PC-9 (cell line): ENCODE results near the gene MAGI3. TPM values are rescaled to one million over a fixed set of nuclear protein-coding genes. Genes with fewer than 3 reads are reported as not detected.

Source experiments
- BruUV-seq: library from RNA; stranded (reverse); fragments of 400-500 nt; replicated peaks from 2 replicates; lab custom pipeline; 2021; lab: Mats Ljungman, UMichigan
- CTCF ChIA-PET: fragments of 300-600 bp; sonication (Branson Sonifier 250); formaldehyde crosslinking; loops from one replicate; lab custom pipeline; 2022; ENCODE audit warnings: antibody characterized with exemption; lab: Charles Lee
- POLR2A ChIA-PET: fragments of 300-600 bp; sonication (Branson Sonifier 250); formaldehyde crosslinking; loops from one replicate; lab custom pipeline; 2022; ENCODE audit warnings: antibody characterized with exemption; ENCODE audit not compliant: unreplicated experiment; lab: Charles Lee
- DNase-seq, 2 experiments: peaks; one replicate each; pipeline versions ENCODE4 v3.0.0 to v3.0.0-alpha.2; 2015 to 2022; ENCODE audit warnings: mixed read lengths in 1 of 2
- H2AFZ ChIP-seq: fragments of 200-600 bp; sonication (generic); 2 replicates; pipeline ENCODE4 v1.8.1; 2017; ENCODE audit warnings: antibody characterized with exemption
- H3F3A ChIP-seq: fragments of 200-600 bp; sonication (generic); 2 replicates; pipeline ENCODE4 v1.8.1; 2017; ENCODE audit warnings: antibody characterized with exemption, mild to moderate bottlenecking, low read depth; ENCODE audit not compliant: insufficient read depth
- H3K27ac ChIP-seq: fragments of 200-600 bp; sonication (generic); 2 replicates; pipeline ENCODE4 v1.6.1; 2016; ENCODE audit warnings: mixed run types
- H3K27me3 ChIP-seq: fragments of 200-600 bp; sonication (generic); 2 replicates; pipeline ENCODE4 v1.6.1; 2016; ENCODE audit warnings: low read depth, mixed run types; ENCODE audit not compliant: insufficient read depth
- H3K36me3 ChIP-seq: fragments of 200-600 bp; sonication (generic); 2 replicates; pipeline ENCODE4 v1.6.1; 2016; ENCODE audit warnings: low read depth, mixed run types
- H3K4me1 ChIP-seq: fragments of 200-600 bp; sonication (generic); replicated peaks from 2 replicates; pipeline ENCODE4 v1.6.1; 2016; ENCODE audit warnings: mixed run types; ENCODE audit not compliant: insufficient read depth
- H3K4me2 ChIP-seq: fragments of 200-600 bp; sonication (generic); 2 replicates; pipeline ENCODE4 v1.6.1; 2017; ENCODE audit warnings: mixed run types
- H3K4me3 ChIP-seq: fragments of 200-600 bp; sonication (generic); 2 replicates; pipeline ENCODE4 v1.6.1; 2016; ENCODE audit warnings: mixed run types
- H3K79me2 ChIP-seq: fragments of 200-600 bp; sonication (generic); 2 replicates; pipeline ENCODE4 v1.6.1; 2017; ENCODE audit warnings: low read depth, mixed run types
- H3K9me2 ChIP-seq: fragments of 200-600 bp; sonication (generic); 2 replicates; pipeline ENCODE4 v1.8.1; 2017; ENCODE audit warnings: mild to moderate bottlenecking; ENCODE audit not compliant: insufficient read depth
- H3K9me3 ChIP-seq: fragments of 200-600 bp; sonication (generic); 2 replicates; pipeline ENCODE4 v1.8.1; 2016; ENCODE audit warnings: low read depth; ENCODE audit not compliant: insufficient read depth
- H4K20me1 ChIP-seq: fragments of 200-600 bp; sonication (generic); 2 replicates; pipeline ENCODE4 v1.8.1; 2017; ENCODE audit not compliant: insufficient read depth
- CTCF ChIP-seq: fragments of 200-600 bp; sonication (generic); conservative IDR thresholded peaks from 2 replicates; pipeline ENCODE4 v1.6.1; 2017; ENCODE audit warnings: mixed run types, antibody characterized with exemption, mild to moderate bottlenecking, moderate library complexity
- EZH2 ChIP-seq: fragments of 200-600 bp; sonication (generic); IDR thresholded peaks from 2 replicates; pipeline ENCODE4 v1.8.0; 2017; ENCODE audit warnings: antibody characterized with exemption, low read depth
- intact Hi-C: fragments of 100-400 bp; cut with micrococcal nuclease; formaldehyde crosslinking; loops from one replicate; pipeline ENCODE4 v1.10.0; 2022; ENCODE audit not compliant: unreplicated experiment
- total RNA-seq: library from RNA; stranded (reverse); gene quantifications from 2 replicates; pipeline ENCODE4 v1.2.3, GENCODE V29; 2021

The MAGI3 gene
- total RNA-seq, 1 experiment from 2014 or later = 17.3 TPM

GRCh38 chr1:113531321-113531720, 141.0 kb downstream of the MAGI3 start:
- no peak for DNase-seq
- Histone ChIP-seq H3K36me3 (no peaks in the 10 kb centered on the region), H3K9me2 (no peaks in the 10 kb centered on the region), H3K27me3 (no peaks in the 10 kb centered on the region), H3K9me3 (peaks cover 10% of the 10 kb centered on the region; the same call in 1 of the 2 replicates), H3K4me2 (no peak overlapping the region), H3K27ac (no peak overlapping the region), H4K20me1 (no peaks in the 10 kb centered on the region), H3F3A (no peaks in the 10 kb centered on the region), H2AFZ (no peak overlapping the region), H3K79me2 (no peaks in the 10 kb centered on the region), H3K4me1 (no peaks in the 10 kb centered on the region), H3K4me3 (no peak overlapping the region)
- CTCF ChIA-PET = no interaction called here
- TF ChIP-seq EZH2 = no peak
- no peak for TF ChIP-seq CTCF
- POLR2A ChIA-PET = no interaction called here
- BruUV-seq = no TSS peak
- intact Hi-C loops = no loop called here

- BruUV-seq = no TSS peak
- no peak for DNase-seq
- H4K20me1 ChIP-seq = no peaks in the 10 kb centered on the region
- no peaks in the 10 kb centered on the region for H3F3A ChIP-seq
- H3K27me3 ChIP-seq = no peaks in the 10 kb centered on the region
- POLR2A ChIA-PET = no interaction called here
- H3K9me3 ChIP-seq = peaks cover 7% of the 10 kb centered on the region; the same call in 1 of the 2 replicates
- H3K36me3 ChIP-seq = 0 out of 2 replicates have a peak, but pooled peaks cover 3% of the 10 kb centered on the region
- H3K4me1 ChIP-seq = no peaks in the 10 kb centered on the region
- H3K27ac ChIP-seq = no peak overlapping the region
- no peak overlapping the region for H3K4me3 ChIP-seq
- H3K79me2 ChIP-seq = no peaks in the 10 kb centered on the region
- H3K9me2 ChIP-seq = no peaks in the 10 kb centered on the region
- CTCF ChIA-PET = no interaction called here
- intact Hi-C loops = no loop called here
- no peak overlapping the region for H3K4me2 ChIP-seq
- no peak overlapping the region for H2AFZ ChIP-seq
- TF ChIP-seq CTCF = no peak
- no peak for TF ChIP-seq EZH2
Measured at GRCh38 chr1:113533061-113533460, 142.7 kb downstream of the MAGI3 start.

- H3F3A ChIP-seq = no peaks in the 10 kb centered on the region
- intact Hi-C loops = no loop called here
- TF ChIP-seq EZH2 (no peak), CTCF (no peak)
- no peak overlapping the region for H3K27ac ChIP-seq
- ChIA-PET CTCF (no interaction called here), POLR2A (no interaction called here)
- H4K20me1 ChIP-seq = no peaks in the 10 kb centered on the region
- no peaks in the 10 kb centered on the region for H3K27me3 ChIP-seq
- H3K79me2 ChIP-seq = no peaks in the 10 kb centered on the region
- no TSS peak for BruUV-seq
- no peak overlapping the region for H2AFZ ChIP-seq
- 0 out of 2 replicates have a peak, but pooled peaks cover 3% of the 10 kb centered on the region for H3K36me3 ChIP-seq
- no peaks in the 10 kb centered on the region for H3K9me2 ChIP-seq
- H3K4me2 ChIP-seq = no peak overlapping the region
- no peak overlapping the region for H3K4me3 ChIP-seq
- H3K9me3 ChIP-seq = no peaks in the 10 kb centered on the region
- no peak for DNase-seq
- no peaks in the 10 kb centered on the region for H3K4me1 ChIP-seq
Measured at GRCh38 chr1:113534130-113534817, 144.0 kb downstream of the MAGI3 start.
